GM23248 (cell line): Measurements from ENCODE around the gene ARHGAP26. TPM values are rescaled to one million over a fixed set of nuclear protein-coding genes. Genes with fewer than 3 reads are reported as not detected.
A peak's percentile ranks its signal among the peaks of the same experiment; 100 is the strongest.

ENCODE experiments used
- DNase-seq: peaks from one replicate; pipeline ENCODE4 v3.0.0-alpha.2; 2015
- H2AFZ ChIP-seq: fragments of 200-600 bp; sonication (generic); 2 replicates; pipeline ENCODE4 v1.6.1; 2016; ENCODE audit warnings: antibody characterized with exemption
- H3F3A ChIP-seq: fragments of 200-600 bp; sonication (generic); 2 replicates; pipeline ENCODE4 v1.6.1; 2016; ENCODE audit warnings: mild to moderate bottlenecking, antibody characterized with exemption, mixed run types; ENCODE audit not compliant: insufficient read depth
- H3K27ac ChIP-seq: fragments of 200-600 bp; sonication (generic); 2 replicates; pipeline ENCODE4 v1.5.1; 2016; ENCODE audit warnings: mild to moderate bottlenecking
- H3K27me3 ChIP-seq: fragments of 200-600 bp; sonication (generic); replicated peaks from 2 replicates; pipeline ENCODE4 v1.6.1; 2016; ENCODE audit warnings: mild to moderate bottlenecking; ENCODE audit not compliant: insufficient read depth
- H3K36me3 ChIP-seq: fragments of 200-600 bp; sonication (generic); 2 replicates; pipeline ENCODE4 v1.6.1; 2016; ENCODE audit warnings: low read depth, mild to moderate bottlenecking
- H3K4me1 ChIP-seq: fragments of 200-600 bp; sonication (generic); 2 replicates; pipeline ENCODE4 v1.6.1; 2016; ENCODE audit warnings: mild to moderate bottlenecking; ENCODE audit not compliant: insufficient read depth
- H3K4me2 ChIP-seq: fragments of 200-600 bp; sonication (generic); one replicate; pipeline ENCODE4 v1.6.1; 2016; ENCODE audit warnings: mild to moderate bottlenecking; ENCODE audit not compliant: unreplicated experiment
- H3K4me3 ChIP-seq: fragments of 200-600 bp; sonication (generic); 2 replicates; pipeline ENCODE4 v1.5.1; 2016; ENCODE audit warnings: mild to moderate bottlenecking
- H3K79me2 ChIP-seq: fragments of 200-600 bp; sonication (generic); 2 replicates; pipeline ENCODE4 v1.6.1; 2016; ENCODE audit warnings: mild to moderate bottlenecking; ENCODE audit not compliant: insufficient read depth
- H3K9ac ChIP-seq: fragments of 200-600 bp; sonication (generic); 2 replicates; pipeline ENCODE4 v1.6.1; 2016; ENCODE audit warnings: mild to moderate bottlenecking
- H3K9me2 ChIP-seq: fragments of 200-600 bp; sonication (generic); 2 replicates; pipeline ENCODE4 v1.6.1; 2016; ENCODE audit warnings: mixed run types, mild to moderate bottlenecking, moderate library complexity; ENCODE audit not compliant: insufficient read depth
- H3K9me3 ChIP-seq: fragments of 200-600 bp; sonication (generic); one replicate; pipeline ENCODE4 v1.6.1; 2017; ENCODE audit warnings: low read depth
- H4K20me1 ChIP-seq: fragments of 200-600 bp; sonication (generic); 2 replicates; pipeline ENCODE4 v1.6.0; 2016; ENCODE audit not compliant: insufficient read depth
- EZH2 ChIP-seq: fragments of 200-600 bp; sonication (generic); IDR thresholded peaks from 2 replicates; pipeline ENCODE4 v1.6.1; 2018; ENCODE audit warnings: antibody characterized with exemption, mild to moderate bottlenecking; ENCODE audit not compliant: insufficient read depth, poor library complexity, severe bottlenecking
- EZH2phosphoT487 ChIP-seq: fragments of 200-600 bp; sonication (generic); IDR thresholded peaks from 2 replicates; pipeline ENCODE4 v1.6.1; 2018; ENCODE audit warnings: antibody characterized with exemption, moderate library complexity, mild to moderate bottlenecking, low read depth; ENCODE audit not compliant: insufficient read depth
- WGBS, 2 experiments: methylation state at CpG; one replicate each; pipeline ENCODE4 v1.1.6; 2015 to 2017; ENCODE audit warnings: low lambda C conversion rate in 2 of 2, low coverage in 1 of 2; ENCODE audit errors: missing lambda C conversion rate in 2 of 2; 5-methylcytosine and 5-hydroxymethylcytosine counted together
- in situ Hi-C: fragments of 300-500 bp; cut with MboI; formaldehyde crosslinking; loops from 2 replicates; pipeline ENCODE4 v1.15.0; 2020
- polyA plus RNA-seq: library from polyadenylated mRNA; unstranded; fragments of >200 nt; fragmentation: Nextera tagmentation; extraction: Ambion mirVana; gene quantifications from 2 replicates; pipeline ENCODE4 v1.2.1, GENCODE V29; 2016
- total RNA-seq: library from RNA; depleted of rRNA; stranded (reverse); fragments of >200 nt; shearing (Covaris generic); gene quantifications from 2 replicates; pipeline ENCODE4 v1.2.3, GENCODE V29; 2014

The ARHGAP26 gene
- total and polyA plus RNA-seq, 2 experiments from 2014 or later, result 1.6 to 1.7 TPM

GRCh38 chr5:143063175-143063970, 293.2 kb downstream of the ARHGAP26 start:
- 63 to 72% methylated on average over 7 of the region's 7 CpGs for WGBS, 2 experiments
- H3K36me3 ChIP-seq, result no peaks in the 10 kb centered on the region
- H3K9ac ChIP-seq, result no peak overlapping the region
- no peak overlapping the region for H3K4me3 ChIP-seq
- H3K4me2 ChIP-seq, result no peak overlapping the region
- no peaks in the 10 kb centered on the region for H3K9me2 ChIP-seq
- H3K9me3 ChIP-seq, result no peaks in the 10 kb centered on the region
- H3K4me1 ChIP-seq, result peaks cover 73% of the 10 kb centered on the region
- no peak overlapping the region for H3K27ac ChIP-seq
- no peak overlapping the region for H2AFZ ChIP-seq
- H3K27me3 ChIP-seq, result no peaks in the 10 kb centered on the region
- TF ChIP-seq EZH2phosphoT487 (no peak), EZH2 (no peak)
- no peak for DNase-seq
- H3F3A ChIP-seq, result peaks cover 55% of the 10 kb centered on the region
- H4K20me1 ChIP-seq, result no peaks in the 10 kb centered on the region
- in situ Hi-C loops, result no loop called here
- no peaks in the 10 kb centered on the region for H3K79me2 ChIP-seq

- Histone ChIP-seq H4K20me1 (no peaks in the 10 kb centered on the region), H3K9me2 (no peaks in the 10 kb centered on the region), H3F3A (peaks cover 55% of the 10 kb centered on the region), H3K27me3 (no peaks in the 10 kb centered on the region), H3K27ac (peak overlapping the region; percentile 77), H3K9me3 (no peaks in the 10 kb centered on the region), H3K36me3 (no peaks in the 10 kb centered on the region), H3K4me3 (no peak overlapping the region), H3K9ac (peak overlapping the region; percentile 47), H3K79me2 (no peaks in the 10 kb centered on the region), H3K4me2 (peak overlapping the region; percentile 30), H3K4me1 (peaks cover 73% of the 10 kb centered on the region), H2AFZ (peak overlapping the region; percentile 30; the same call in 1 of the 2 replicates)
- TF ChIP-seq EZH2phosphoT487, result no peak
- TF ChIP-seq EZH2, result no peak
- WGBS, 2 experiments, result 9 to 11% methylated on average over 5 of the region's 5 CpGs
- DNase-seq, result peak; percentile 74
- in situ Hi-C loops, result no loop called here
Observed at GRCh38 chr5:143064218-143064641, 294.1 kb downstream of the ARHGAP26 start.

GRCh38 chr5:143064676-143065075, 294.5 kb downstream of the ARHGAP26 start:
- peak overlapping the region; percentile 30; the same call in 1 of the 2 replicates for H2AFZ ChIP-seq
- peak; percentile 28 for DNase-seq
- peaks cover 55% of the 10 kb centered on the region for H3F3A ChIP-seq
- H3K36me3 ChIP-seq, result no peaks in the 10 kb centered on the region
- 19 to 24% methylated on average over 2 of the region's 2 CpGs for WGBS, 2 experiments
- H3K27me3 ChIP-seq, result no peaks in the 10 kb centered on the region
- H3K9me3 ChIP-seq, result no peaks in the 10 kb centered on the region
- no peaks in the 10 kb centered on the region for H4K20me1 ChIP-seq
- H3K4me3 ChIP-seq, result no peak overlapping the region
- in situ Hi-C loops, result no loop called here
- peak overlapping the region; percentile 30 for H3K4me2 ChIP-seq
- H3K4me1 ChIP-seq, result peaks cover 70% of the 10 kb centered on the region
- H3K27ac ChIP-seq, result peak overlapping the region; percentile 77
- peak overlapping the region; percentile 47 for H3K9ac ChIP-seq
- H3K9me2 ChIP-seq, result no peaks in the 10 kb centered on the region
- no peaks in the 10 kb centered on the region for H3K79me2 ChIP-seq
- TF ChIP-seq EZH2 (no peak), EZH2phosphoT487 (no peak)

GRCh38 chr5:143065185-143065965, 295.2 kb downstream of the ARHGAP26 start:
- in situ Hi-C loops, result no loop called here
- DNase-seq, result peak; percentile 91
- Histone ChIP-seq H3K9ac (peak overlapping the region; percentile 47), H3K36me3 (no peaks in the 10 kb centered on the region), H3K27ac (peak overlapping the region; percentile 77), H3F3A (peaks cover 55% of the 10 kb centered on the region), H3K4me3 (no peak overlapping the region), H3K27me3 (no peaks in the 10 kb centered on the region), H3K9me3 (no peaks in the 10 kb centered on the region), H3K9me2 (no peaks in the 10 kb centered on the region), H3K4me2 (peak overlapping the region; percentile 30), H4K20me1 (no peaks in the 10 kb centered on the region), H2AFZ (peak overlapping the region; percentile 30), H3K79me2 (no peaks in the 10 kb centered on the region), H3K4me1 (peaks cover 63% of the 10 kb centered on the region)
- 14 to 25% methylated on average over 10 of the region's 10 CpGs for WGBS, 2 experiments
- TF ChIP-seq EZH2 (no peak), EZH2phosphoT487 (no peak)
